Measurements from ENCODE around the gene DHDH.

The DHDH gene

GRCh38 chr19:48993175-48994034 lies 59.9 kb downstream of the DHDH start, which contains the start of the genes GYS1 and RUVBL2:
Gene GYS1, minus strand, starts transcription at chr19:48993309. Its CDS starts 197 bp downstream, at chr19:48993112.
Gene RUVBL2, plus strand, starts transcription at chr19:48993887. Its CDS starts 25 bp downstream, at chr19:48993912.
- peak; percentile 92 to 94 for ATAC-seq

GRCh38 chr19:48994035-48994386 lies 60.5 kb downstream of the DHDH start:
- ATAC-seq: no peak

Measured in activated CD4-positive, CD25-positive, alpha-beta regulatory T cell treated with anti-CD3 and anti-CD28 coated beads, Interleukin-2, amount 50 U/mL, for 24 hours (primary cell).